Stimulated activated CD4-positive, alpha-beta T cell treated with anti-CD3 and anti-CD28 coated beads, TNF-alpha, amount 100 ng/mL, for 1 hour (primary cell): ENCODE measurements around the gene PIF1.

Source experiments
- DNase-seq, 3 donors: peaks; one replicate each; pipeline ENCODE4 v3.0.0-alpha.2; 2020; ENCODE audit warnings: low read depth in 3 of 3, low spot score in 1 of 3

The PIF1 gene, protein sequence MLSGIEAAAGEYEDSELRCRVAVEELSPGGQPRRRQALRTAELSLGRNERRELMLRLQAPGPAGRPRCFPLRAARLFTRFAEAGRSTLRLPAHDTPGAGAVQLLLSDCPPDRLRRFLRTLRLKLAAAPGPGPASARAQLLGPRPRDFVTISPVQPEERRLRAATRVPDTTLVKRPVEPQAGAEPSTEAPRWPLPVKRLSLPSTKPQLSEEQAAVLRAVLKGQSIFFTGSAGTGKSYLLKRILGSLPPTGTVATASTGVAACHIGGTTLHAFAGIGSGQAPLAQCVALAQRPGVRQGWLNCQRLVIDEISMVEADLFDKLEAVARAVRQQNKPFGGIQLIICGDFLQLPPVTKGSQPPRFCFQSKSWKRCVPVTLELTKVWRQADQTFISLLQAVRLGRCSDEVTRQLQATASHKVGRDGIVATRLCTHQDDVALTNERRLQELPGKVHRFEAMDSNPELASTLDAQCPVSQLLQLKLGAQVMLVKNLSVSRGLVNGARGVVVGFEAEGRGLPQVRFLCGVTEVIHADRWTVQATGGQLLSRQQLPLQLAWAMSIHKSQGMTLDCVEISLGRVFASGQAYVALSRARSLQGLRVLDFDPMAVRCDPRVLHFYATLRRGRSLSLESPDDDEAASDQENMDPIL

GRCh38 chr15:64825431-64826294 is at the start of gene PIF1:
TSS of gene PIF1 (minus strand) at chr15:64825647. CDS start at chr15:64824335, 1,312 bp downstream.
- peak; percentile 49 to 62 (median 61) for DNase-seq

DNA sequence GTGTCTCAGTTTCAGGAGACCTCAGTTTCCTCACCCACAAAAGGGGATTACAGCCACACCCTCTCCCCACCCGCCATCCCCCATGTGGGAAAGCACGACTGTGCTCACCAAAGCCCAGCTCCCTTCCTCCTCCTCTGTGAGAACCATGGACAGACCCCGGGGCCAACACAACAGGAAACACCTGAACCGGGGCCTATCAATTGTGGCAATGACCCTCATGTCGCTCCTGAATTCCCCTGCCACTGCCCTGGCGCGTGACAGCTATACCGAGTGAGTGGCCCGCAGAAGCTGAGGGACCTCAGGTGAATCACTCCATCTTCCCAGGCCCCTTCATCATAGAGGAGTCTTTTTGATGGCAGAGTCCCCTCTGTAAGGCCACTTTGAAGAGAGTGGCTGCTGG is 44.9 kb upstream of the PIF1 start:
- DNase-seq, result no peak

DNA sequence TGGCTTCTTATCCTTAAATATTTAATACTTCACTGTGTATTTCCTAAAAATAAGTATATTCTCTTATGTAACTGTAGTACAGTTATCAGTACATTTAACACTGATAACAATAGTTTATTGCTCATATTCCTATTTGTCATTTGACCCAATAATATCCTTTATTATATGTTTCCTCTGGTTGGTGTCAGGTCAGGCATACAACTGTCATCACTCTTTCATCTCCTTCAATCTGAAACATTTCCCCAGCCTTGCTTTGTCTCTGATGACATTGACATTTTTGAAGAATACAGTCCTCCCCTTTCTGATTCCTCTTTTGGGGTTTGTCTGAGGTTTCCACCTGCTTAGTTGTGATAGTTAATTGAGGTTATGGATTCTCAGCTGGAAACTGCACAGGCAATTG is 44.1 kb upstream of the PIF1 start:
- no peak for DNase-seq

- DNase-seq, result no peak
These were observed 40.6 kb upstream of the PIF1 start for GRCh38 chr15:64865998-64866520.

GRCh38 chr15:64865126-64865997 is 39.9 kb upstream of the PIF1 start:
- DNase-seq, result no peak

GRCh38 chr15:64864068-64864467 is 38.6 kb upstream of the PIF1 start:
- no peak for DNase-seq

- DNase-seq, result no peak
These were observed 37.0 kb upstream of the PIF1 start for GRCh38 chr15:64862408-64862807.

GRCh38 chr15:64861960-64862359 is 36.5 kb upstream of the PIF1 start:
- no peak for DNase-seq

DNA sequence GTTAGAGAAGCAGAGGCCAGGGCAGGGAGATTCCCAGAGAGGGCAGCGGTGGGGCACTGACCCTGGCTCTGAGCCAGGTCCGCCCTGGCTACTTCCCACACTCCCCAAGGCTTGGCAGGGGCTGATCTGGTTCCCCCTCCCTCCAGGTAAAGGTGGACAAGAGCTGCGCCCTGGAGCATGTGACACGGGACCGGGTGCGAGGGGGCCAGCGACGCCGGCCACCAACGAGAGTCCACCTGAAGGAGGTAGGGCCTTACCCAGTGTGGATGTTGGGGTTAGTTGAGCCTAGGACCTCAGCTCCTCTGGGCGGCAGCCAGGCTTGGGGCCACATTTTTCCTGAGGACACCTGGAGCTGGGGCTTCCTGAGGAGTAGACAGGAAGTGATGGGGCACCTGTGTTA is 35.9 kb upstream of the PIF1 start:
- DNase-seq, result no peak

DNA sequence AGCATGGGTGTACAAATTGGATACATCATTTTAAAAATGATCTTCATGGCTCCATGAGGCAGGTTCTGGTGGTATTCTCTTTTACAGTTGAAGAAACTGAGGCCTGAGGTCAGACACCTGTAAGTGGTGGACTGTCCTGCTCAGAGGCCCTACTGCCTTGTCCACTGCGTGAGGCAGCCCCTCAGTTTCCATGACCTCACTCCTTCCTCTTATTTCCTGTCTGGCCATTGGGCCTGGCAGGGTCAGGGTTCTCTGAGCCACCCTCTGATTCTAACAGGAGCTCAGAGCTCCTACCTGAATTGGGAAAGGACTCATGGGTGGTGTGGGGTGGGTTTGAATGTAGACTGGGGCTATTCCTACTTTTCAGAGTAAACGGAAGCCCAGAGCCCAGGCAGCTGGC is 33.8 kb upstream of the PIF1 start:
- no peak for DNase-seq

DNA sequence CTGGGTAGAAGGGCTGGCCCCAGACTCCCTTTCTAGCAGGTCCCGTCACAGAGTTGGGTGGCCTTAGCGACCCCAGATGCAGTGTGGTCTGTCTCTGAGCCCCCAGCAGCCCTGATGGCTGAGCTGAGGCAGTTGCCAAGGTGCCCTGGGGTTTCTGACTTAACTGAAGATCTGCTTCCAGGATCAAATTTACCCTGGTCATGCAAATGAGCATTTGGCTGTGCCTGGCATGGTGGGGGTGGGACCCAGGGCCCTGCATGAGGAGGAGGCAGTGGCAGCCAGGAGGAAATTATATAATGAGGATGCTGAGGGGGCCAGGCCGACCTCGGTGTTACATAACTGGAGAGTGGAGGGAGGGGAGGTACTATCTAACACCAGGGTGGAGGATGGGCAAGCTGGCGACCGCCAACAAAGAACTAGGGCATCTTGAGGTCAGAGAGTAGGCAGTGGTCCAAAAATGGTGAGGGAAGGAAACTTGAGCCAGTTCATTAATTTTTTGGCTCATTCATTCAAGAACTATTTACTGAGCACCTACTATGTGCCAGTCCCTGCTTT is 32.7 kb upstream of the PIF1 start:
- no peak for DNase-seq

DNA sequence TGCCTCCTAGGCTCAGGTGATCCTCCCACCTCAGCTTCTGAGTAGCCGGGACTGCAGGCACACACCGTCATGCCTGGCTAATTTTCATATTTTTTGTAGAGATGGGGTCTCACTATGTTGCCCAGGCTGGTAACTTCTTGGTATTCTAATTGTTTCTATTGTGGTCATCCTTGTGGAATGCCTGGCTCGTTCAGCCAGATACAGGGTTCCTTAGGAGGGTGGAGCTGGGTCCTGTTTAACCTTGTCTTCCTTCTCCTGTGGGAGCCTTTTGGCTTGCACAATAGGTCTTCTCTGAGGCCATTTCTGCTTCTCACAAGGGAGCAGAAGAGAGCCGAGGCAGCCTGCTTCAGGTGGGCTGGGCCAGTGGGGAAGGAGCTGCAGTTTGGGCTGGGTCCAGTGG is 32.0 kb upstream of the PIF1 start:
- no peak for DNase-seq

GRCh38 chr15:64856429-64857145 is 31.1 kb upstream of the PIF1 start:
- no peak for DNase-seq

GRCh38 chr15:64855205-64855975 is 29.9 kb upstream of the PIF1 start:
- DNase-seq, result no peak

DNA sequence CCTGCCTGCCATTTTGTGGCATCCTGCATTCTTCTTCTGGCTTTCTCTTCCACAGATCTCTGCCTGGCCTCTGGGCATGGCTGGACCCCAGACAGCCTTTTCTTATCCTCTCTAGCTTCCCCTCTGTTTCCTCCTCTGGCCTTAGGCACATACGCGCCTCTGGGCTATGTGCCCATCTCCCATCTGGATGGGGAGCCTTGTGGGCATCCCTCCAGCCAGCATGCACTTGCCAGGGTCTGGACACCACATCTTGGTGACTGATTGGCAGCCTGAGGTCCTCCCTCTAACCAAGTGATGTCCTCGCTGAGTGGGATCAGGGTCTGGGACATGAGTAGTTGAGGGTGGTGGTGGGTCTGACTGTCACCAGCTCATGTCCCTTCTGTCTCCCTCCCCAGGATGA is 29.1 kb upstream of the PIF1 start:
- DNase-seq, result no peak

DNA sequence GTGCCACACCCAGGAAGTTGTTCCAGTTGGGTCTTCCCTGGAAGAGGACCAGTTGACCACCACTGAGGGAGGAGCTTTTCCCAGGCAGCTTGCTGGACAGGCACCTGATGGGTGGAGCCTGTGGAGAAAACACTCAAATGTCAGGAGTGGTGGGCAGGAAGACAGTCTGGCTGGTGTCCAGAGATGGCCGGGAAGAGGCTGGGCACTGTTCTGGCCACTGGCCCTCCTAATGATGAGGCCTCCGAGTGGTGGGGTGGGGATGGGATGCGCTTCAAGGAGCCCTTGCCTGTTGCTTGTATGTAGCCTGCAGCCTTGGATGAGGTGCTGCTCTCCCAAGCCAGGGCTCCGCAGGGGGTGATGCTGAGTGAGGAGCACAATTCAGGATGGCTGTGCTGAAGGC is 28.6 kb upstream of the PIF1 start:
- no peak for DNase-seq

- DNase-seq, result no peak
These were observed 26.0 kb upstream of the PIF1 start for GRCh38 chr15:64851503-64851840.

GRCh38 chr15:64850778-64851502 is 25.5 kb upstream of the PIF1 start:
- DNase-seq, result no peak
